Astrocyte (in vitro differentiated cells and primary cell): ENCODE results near the gene CAND2.

Experiments
- CTCF ChIP-seq: IDR thresholded peaks from 2 replicates; pipeline ENCODE4 v1.5.1; 2011; ENCODE audit warnings: low read depth, mild to moderate bottlenecking, inconsistent platforms, low read length, moderate library complexity; ENCODE audit not compliant: insufficient read depth
- EZH2 ChIP-seq: IDR thresholded peaks from 2 replicates; pipeline ENCODE4 v1.6.1; 2012; ENCODE audit warnings: mild to moderate bottlenecking, low read length, inconsistent platforms; ENCODE audit not compliant: insufficient read depth

- TF ChIP-seq CTCF (no peak), EZH2 (no peak)
Measured at GRCh38 chr3:12829886-12830784, 33.7 kb downstream of the CAND2 start.
